Inflammatory macrophage treated with lipopolysaccharide for 1 hour (primary cell): ENCODE measurements around the gene HEY2.
A peak's percentile ranks its signal among the peaks of the same experiment; 100 is the strongest.
"Not testable (repeated sequence)": the region's sequence is repeated elsewhere in the genome, so short reads cannot be mapped to it uniquely, and the experiment has no call there.

Experiments
- DNase-seq, 2 donors: peaks; one replicate each; pipeline ENCODE4 v3.0.0-alpha.2; 2020 to 2022

The HEY2 gene

DNA sequence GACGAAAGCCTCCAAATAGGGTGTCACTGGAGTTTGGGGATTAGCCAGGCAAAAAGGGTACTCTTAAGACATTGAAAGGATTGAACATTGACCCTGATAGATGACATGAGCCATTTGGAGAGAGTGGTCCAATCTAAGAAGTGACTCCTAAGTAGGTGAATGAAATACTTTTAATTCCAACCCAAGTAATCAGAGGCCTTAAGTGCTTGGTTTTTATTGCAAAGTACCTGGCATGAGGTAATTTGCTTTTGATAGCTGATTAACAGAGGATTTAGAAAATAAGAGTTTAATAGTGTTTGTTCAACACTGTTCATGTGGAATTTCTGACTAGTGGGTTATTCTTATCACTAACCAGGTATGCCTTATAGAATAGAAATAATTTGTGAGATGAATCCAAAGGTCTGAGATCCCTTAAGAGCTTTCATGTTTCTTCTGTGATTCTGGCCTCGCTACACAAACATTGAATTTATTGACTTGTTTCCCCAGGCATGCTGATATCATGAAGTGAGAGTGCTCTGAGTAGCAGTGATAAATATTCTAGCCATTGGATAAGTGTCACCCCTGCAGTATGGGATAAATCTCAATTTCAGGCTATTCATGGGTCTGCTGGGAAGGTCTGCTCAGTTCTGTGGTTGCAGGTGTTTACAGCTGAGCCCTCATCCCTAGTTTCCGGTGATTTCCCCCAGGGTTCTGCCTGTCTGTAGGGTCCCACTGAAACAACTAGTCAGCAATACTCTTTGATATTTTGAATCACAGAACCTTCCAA lies 47.9 kb downstream of the HEY2 start:
- no peak for DNase-seq

DNA sequence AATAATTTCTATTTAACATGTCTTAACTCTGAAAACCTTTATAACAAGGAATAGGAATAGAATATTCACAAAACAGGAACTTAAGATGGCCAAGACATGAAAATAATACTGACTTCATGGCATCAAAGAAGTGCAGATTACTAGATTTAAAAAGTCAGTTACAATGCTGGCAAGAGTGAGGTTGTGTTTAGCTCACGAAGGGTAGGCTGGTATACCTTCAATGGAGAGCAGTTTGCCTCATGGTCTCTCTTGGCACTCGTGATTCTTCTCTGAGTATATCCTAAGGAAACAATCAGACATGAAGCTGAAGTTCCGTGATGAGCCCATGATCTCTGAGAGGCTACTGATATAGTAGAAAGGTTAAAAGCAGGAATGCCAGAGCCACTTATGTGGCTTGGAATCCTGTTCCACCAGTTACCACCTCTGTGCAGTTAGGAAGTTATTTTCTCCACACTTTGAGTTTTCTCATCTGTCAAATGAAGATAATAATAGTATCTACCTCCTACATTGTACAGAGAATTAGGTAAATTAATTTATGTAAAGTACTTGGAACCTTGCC lies 48.5 kb downstream of the HEY2 start:
- DNase-seq = no peak

DNA sequence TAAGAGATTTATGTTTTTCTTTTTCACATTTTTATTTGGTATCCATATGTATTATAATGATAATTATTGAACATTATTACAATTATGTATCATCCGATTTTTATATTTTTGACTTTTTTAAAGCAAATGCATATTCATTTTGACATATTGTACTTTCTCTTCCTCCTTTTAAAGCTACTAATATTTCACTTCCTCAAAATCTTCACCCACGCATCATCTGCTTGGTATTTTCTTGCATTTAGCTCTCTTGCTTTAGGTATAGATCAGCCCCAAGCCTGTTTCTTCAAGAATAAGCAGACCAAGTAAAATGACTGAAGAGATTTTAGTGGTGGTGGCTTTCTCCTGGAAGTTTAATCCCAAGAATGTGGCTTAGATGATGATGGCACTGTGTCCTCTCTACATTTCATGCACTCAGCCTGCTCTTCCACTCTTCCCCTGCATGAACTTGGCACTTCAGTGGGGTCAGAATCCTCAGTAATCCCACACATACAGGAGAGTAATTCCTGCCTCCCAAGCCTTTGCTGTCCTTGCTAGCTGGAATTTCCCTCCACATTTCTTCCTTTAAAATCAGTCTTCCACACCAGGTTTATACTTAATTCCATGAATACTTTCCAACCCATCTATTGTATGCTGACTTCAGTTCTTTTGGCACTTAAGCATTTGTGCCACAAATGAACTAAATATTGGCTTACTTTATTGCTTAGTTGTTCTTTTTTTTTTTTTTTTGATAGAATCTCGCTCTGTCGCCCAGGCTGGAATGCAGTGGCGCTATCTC lies 49.5 kb downstream of the HEY2 start:
- DNase-seq = peak; percentile 76 to 88

DNA sequence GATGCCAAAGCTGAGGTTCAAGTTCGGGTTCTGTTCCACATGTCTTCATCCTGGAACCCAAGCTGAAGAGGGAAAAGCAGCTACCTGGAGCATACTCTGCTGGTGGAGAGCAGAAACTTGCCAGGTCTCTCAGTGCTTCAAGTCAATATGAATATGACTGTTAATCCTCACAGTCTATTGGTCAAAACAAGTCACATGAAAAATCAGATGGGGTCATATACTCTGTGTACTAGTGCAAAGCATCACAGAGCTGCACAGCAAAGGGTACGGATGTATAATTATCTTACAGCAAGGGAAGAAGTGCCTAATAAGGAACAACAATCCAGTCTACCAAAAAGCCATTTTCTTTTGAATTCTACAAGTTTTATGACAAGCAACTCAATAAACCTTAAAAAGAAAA lies 53.0 kb downstream of the HEY2 start:
- DNase-seq = no peak

DNA sequence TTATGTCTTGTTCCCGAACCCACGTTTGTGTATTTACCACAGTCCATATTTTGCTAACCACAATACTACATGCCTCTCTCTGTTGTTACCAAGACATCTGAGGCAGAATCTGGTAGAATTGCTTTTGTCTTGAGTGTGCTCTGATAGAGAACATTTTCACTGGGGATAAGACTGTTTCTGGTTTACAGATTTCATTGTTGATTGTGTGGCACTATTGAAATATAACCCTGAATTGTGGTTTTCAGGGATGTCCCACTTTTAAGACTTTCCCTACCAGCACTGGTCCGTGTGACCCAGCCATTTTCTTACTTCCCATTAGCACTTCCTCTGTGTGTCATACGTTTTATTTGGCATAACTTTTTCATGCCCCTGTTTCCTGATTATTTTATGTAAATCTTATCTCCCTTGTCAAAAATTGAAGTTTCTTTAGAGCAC lies 53.5 kb downstream of the HEY2 start:
- DNase-seq = peak; percentile 74 to 77

DNA sequence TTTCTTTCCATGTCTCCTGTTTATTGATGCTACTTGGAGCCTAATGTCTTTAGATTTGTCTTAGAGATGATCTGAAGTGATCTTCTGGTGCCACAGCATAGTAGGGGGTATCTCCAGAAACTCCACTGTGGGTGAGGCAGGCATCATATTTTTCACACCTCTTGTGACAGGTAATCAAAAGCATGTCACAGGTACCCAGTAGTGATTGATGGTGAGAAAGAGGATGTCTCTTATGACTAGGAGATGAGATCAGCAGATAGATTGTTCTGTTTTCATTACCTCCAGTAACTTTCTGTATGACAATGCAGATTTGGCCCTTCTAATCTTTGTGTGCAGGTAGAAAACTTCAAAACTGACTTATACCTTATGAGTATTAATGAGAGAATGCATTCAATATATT lies 54.8 kb downstream of the HEY2 start:
- no peak for DNase-seq

DNA sequence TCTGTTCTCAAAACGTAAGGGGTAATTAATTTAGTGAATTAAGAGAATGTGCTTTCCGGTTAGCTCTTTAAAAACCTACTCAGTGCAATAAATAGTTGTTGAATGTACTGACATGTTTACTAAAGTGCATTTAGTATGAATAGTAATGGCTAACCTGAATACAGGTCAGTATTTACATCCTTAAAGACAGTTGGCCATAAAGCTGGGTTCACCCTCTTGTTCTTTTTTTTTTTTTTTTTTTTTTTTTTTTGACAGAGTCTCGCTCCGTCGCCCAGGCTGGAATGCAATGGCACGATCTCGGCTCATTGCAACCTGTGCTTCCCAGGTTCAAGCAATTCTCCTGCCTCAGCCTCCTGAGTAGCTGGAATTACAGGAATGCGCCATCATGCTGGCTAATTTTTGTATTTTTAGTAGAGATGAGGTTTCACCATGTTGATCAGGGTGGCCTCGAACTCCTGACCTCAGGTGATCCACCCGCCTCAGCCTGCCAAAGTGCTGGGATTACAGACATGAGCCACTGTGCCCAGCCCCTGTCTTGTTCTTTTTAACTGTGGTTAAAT lies 55.5 kb downstream of the HEY2 start:
- not testable (repeated sequence) for DNase-seq

DNA sequence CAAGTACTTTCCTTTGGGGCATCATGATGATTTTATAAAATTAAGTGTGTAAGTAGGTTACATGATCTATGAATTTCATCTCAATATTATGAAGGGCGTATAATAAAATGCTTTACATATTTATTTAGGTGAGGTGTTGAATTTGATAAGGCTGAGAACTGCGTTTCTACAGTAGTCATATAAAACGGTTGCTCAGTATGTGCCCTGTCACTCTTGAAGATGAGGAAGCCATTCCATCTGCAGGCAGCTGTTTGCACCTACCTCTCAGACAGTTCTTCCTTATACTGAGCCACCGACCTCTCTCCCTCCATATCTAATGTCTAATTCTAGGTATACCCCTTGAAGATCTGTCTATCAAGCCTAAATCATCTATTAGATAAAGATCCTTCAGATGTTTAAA lies 57.4 kb downstream of the HEY2 start:
- no peak for DNase-seq

DNA sequence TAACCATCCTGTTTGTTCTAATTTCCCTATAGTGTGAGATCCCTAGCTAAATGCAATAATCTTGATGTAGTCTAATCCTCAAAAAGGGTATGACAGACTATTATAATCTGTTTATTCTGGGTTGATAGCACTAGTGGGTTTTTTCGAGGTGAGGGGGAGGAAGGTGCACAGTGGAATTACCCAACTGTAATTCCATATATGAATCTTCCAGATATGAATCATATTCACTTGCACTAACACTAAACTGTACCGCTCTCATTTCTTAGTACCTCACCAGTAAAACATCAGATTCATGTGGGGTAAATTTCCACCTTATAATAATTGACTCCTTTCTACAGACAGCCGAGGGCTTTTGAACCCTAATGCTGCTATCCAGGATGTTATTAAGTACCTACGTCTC lies 57.9 kb downstream of the HEY2 start:
- DNase-seq = no peak

DNA sequence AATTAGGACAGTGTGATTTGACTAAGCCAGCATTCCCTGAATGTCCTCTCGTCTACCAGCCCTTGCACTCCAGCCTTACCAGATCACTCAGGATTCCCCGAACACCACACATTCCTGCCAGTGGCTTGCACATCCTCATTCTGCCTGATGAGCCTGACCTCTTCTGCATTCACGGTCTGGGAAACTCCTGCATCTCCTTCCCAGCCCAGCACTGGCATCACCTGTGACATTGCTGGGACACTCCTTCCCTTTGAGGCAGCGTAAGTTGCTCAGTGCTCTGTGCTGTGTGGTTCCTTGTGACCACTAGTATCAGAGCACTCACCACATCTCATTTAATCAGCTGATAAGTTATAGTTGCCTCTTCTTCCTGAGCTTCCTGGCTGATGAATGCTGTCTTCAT lies 58.6 kb downstream of the HEY2 start:
- peak in 1 of 2 donors; percentile 34 for DNase-seq

DNA sequence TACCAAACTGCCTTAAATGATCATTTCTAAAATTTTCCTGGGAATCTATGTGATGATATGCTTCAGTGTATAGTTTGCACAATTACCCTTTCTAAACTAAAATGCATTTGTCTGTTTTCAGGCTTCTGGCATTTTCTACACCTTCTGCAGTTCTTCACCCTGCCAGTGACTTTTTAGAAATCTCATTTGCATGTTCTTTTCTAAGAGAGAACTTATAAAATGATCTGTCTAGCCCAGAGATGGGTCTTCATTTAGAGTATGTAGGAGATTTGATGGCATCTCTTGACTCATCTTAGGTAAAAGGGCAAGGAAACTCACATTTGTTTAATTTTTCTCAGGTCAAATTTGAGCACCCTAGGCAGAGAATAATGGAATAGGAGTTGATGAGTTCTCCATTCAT lies 59.2 kb downstream of the HEY2 start:
- DNase-seq = no peak

DNA sequence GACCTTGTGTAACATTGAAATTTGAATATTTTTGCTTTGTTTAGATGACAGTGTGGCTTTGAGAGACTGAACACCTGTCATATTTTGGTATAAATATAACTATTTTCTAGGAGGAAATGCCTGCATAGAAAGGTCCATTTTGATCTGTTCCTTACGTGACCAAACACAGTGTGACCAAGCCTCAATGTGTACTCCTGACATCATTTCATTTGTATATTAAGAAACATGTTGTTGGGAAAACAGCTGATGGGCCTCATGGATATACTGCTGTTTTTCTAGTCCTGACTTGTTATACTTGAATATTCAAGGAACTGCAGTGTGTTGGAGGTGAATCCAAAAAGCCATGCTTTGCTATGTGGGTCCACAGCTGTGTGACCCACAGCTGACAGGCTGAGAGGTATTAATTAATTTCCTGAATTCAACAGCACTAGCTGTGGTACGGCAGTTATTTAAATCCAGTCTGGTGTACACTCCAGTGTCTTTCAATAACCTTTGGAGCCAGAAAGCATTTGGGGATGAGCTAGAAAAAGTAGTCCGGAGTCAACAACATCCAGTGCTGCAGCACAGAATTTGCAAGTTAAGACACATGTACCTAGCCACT lies 60.2 kb downstream of the HEY2 start:
- peak in 1 of 2 donors; percentile 62 for DNase-seq

DNA sequence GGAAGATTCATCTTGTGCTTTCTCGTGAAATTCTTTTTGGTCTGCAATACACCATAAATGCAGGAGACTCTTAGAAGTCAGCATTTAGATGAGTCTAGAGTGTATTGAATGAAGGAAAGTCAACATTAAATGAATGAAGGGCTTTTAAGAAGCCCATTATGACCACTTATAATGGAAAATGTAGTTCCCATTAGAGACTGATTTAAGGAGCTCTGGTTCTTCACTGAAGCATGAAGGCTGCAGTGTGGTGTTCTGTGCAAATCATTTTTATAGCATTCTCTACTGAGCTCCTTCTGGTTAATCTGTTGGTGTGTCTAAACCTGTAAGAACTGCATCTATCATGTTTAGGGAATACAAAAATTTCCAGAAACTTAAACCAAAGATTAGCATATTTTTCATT lies 61.0 kb downstream of the HEY2 start:
- no peak for DNase-seq
